Measurements from ENCODE around the gene VCPKMT.

VCPKMT gene

DNA sequence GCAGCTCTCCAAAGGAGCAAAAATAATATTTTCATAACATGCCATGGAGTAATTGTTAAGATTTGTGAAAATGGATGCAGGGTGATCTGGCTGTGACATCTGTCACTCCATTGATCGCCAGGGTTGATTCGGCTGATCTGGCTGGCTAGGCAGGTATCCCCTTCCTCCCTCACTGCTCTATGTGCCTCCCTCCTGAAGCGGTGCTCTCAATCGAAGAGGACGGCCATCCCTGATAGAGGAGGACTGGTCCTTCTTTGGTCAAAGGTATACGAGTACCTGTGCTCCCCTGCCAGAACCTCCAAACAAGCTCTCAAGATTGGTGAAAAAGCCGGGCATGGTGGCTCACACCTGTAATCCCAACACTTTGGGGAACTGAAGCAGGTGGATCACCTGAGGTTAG lies 47.9 kb downstream of the VCPKMT start:
- no CpG with 5 or more reads among the region's 7 CpGs for WGBS, 2 donors (ENCODE audit: extremely low coverage in 2 of 2, insufficient read length in 2 of 2, insufficient replicate concordance in 1 of 2)
- Histone ChIP-seq H3K9ac (ENCODE audit: low read depth, low read length, poor library complexity) (no peak overlapping the region), H2BK5ac (ENCODE audit: low read length) (no peak overlapping the region), H2BK15ac (ENCODE audit: low read length) (no peak overlapping the region), H4K8ac (ENCODE audit: low read depth, low read length) (no peak overlapping the region), H3K4ac (ENCODE audit: low read length) (no peak overlapping the region), H3K14ac (ENCODE audit: low read length) (no peak overlapping the region), H3K27ac (replicated peaks; ENCODE audit: low read length) (no peak overlapping the region), H2AK5ac (ENCODE audit: low read depth, low read length) (no peak overlapping the region), H3K79me1 (ENCODE audit: low read depth, low read length) (no peaks in the 10 kb centered on the region), H3K4me2 (ENCODE audit: insufficient read depth, low read length, poor library complexity, severe bottlenecking) (no peak overlapping the region), H3K36me3 (replicated peaks in 1 of 2; ENCODE audit: control insufficient read depth in 2 of 2, insufficient read depth in 2 of 2, low read length in 2 of 2) (no peaks in the 10 kb centered on the region), H4K91ac (ENCODE audit: low read depth, low read length, poor library complexity) (no peak overlapping the region), H2AFZ (ENCODE audit: low read length) (no peak overlapping the region), H2BK12ac (ENCODE audit: low read length) (no peak overlapping the region), H3K23ac (ENCODE audit: low read depth, low read length, poor library complexity) (no peak overlapping the region), H3K18ac (ENCODE audit: low read length) (no peak overlapping the region), H3K4me3 (ENCODE audit: low read length in 2 of 2) (no peak overlapping the region), H2BK120ac (ENCODE audit: low read depth, low read length) (no peak overlapping the region), H3K9me3 (replicated peaks in 1 of 2; ENCODE audit: control insufficient read depth in 2 of 2, insufficient read depth in 1 of 2, low read depth in 1 of 2, low read length in 2 of 2) (no peaks in the 10 kb centered on the region), H3K4me1 (ENCODE audit: control insufficient read depth in 2 of 2, insufficient read depth in 1 of 2, low read depth in 1 of 2, low read length in 2 of 2) (no peaks in the 10 kb centered on the region), H3K27me3 (ENCODE audit: control insufficient read depth in 3 of 3, insufficient read depth in 3 of 3, low read depth in 1 of 3, low read length in 3 of 3) (no peaks in the 10 kb centered on the region)
- no peak for DNase-seq (ENCODE audit: low spot score)

DNA sequence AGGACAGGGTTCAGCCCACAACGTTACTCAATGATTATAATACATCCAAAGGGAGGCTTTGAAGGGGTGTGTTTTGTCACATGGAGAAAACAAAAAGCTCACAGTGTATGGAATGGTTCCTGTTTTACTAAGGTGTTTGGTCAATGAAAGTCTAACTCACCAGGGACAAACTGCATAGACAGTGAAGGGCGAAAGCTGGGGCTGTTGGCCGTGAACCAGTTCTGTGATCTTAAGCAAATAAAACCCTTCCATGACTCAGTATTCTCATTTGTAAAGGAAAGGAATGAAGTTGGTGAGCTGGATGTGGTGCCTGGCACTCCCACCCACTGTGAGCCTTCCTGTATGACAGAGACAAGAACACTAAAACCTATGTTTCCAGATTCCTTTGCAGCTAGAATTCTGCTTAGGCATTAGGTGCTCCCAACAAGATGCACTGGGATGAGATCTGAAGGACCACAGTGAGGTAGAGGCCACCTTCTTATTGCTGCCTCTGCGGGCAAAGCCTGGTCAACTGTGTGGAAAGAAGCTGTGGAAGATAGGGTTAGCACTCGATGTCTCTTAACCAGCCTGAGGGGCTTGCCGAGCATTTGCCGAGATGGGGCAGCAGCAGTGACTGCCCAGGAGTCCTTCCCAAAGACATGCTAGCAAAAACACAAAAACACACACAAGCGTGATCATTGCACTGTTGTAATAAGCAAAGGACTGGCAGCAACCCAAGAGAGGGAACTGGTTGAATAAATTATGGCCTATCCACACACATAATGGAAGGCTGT lies 48.5 kb downstream of the VCPKMT start:
- Histone ChIP-seq H4K91ac (ENCODE audit: low read depth, low read length, poor library complexity) (no peak overlapping the region), H3K4me3 (ENCODE audit: low read length in 2 of 2) (no peak overlapping the region), H3K4me1 (ENCODE audit: control insufficient read depth in 2 of 2, insufficient read depth in 1 of 2, low read depth in 1 of 2, low read length in 2 of 2) (no peaks in the 10 kb centered on the region), H2BK5ac (ENCODE audit: low read length) (no peak overlapping the region), H3K79me1 (ENCODE audit: low read depth, low read length) (no peaks in the 10 kb centered on the region), H2BK15ac (ENCODE audit: low read length) (no peak overlapping the region), H3K9ac (ENCODE audit: low read depth, low read length, poor library complexity) (no peak overlapping the region), H3K4ac (ENCODE audit: low read length) (no peak overlapping the region), H2BK12ac (ENCODE audit: low read length) (no peak overlapping the region), H2AK5ac (ENCODE audit: low read depth, low read length) (no peak overlapping the region), H3K27ac (replicated peaks; ENCODE audit: low read length) (no peak overlapping the region), H3K18ac (ENCODE audit: low read length) (no peak overlapping the region), H3K9me3 (replicated peaks in 1 of 2; ENCODE audit: control insufficient read depth in 2 of 2, insufficient read depth in 1 of 2, low read depth in 1 of 2, low read length in 2 of 2) (no peaks in the 10 kb centered on the region), H2AFZ (ENCODE audit: low read length) (no peak overlapping the region), H3K23ac (ENCODE audit: low read depth, low read length, poor library complexity) (no peak overlapping the region), H3K36me3 (replicated peaks in 1 of 2; ENCODE audit: control insufficient read depth in 2 of 2, insufficient read depth in 2 of 2, low read length in 2 of 2) (no peaks in the 10 kb centered on the region), H3K27me3 (ENCODE audit: control insufficient read depth in 3 of 3, insufficient read depth in 3 of 3, low read depth in 1 of 3, low read length in 3 of 3) (no peaks in the 10 kb centered on the region), H3K14ac (ENCODE audit: low read length) (no peak overlapping the region), H3K4me2 (ENCODE audit: insufficient read depth, low read length, poor library complexity, severe bottlenecking) (no peak overlapping the region), H2BK120ac (ENCODE audit: low read depth, low read length) (no peak overlapping the region), H4K8ac (ENCODE audit: low read depth, low read length) (no peak overlapping the region)
- no CpG with 5 or more reads among the region's 8 CpGs for WGBS, 2 donors (ENCODE audit: extremely low coverage in 2 of 2, insufficient read length in 2 of 2, insufficient replicate concordance in 1 of 2)
- no peak for DNase-seq (ENCODE audit: low spot score)

GRCh38 chr14:50065583-50065982 lies 50.8 kb downstream of the VCPKMT start:
- H2BK12ac ChIP-seq (ENCODE audit: low read length), result no peak overlapping the region
- no peak overlapping the region for H4K8ac ChIP-seq (ENCODE audit: low read depth, low read length)
- H3K23ac ChIP-seq (ENCODE audit: low read depth, low read length, poor library complexity), result no peak overlapping the region
- H2BK5ac ChIP-seq (ENCODE audit: low read length), result no peak overlapping the region
- no peak overlapping the region for H3K18ac ChIP-seq (ENCODE audit: low read length)
- no peak overlapping the region for H3K4ac ChIP-seq (ENCODE audit: low read length)
- no CpG with 5 or more reads among the region's 3 CpGs for WGBS, 2 donors (ENCODE audit: extremely low coverage in 2 of 2, insufficient read length in 2 of 2, insufficient replicate concordance in 1 of 2)
- no peak overlapping the region for H3K9ac ChIP-seq (ENCODE audit: low read depth, low read length, poor library complexity)
- no peak overlapping the region for H3K14ac ChIP-seq (ENCODE audit: low read length)
- no peaks in the 10 kb centered on the region for H3K27me3 ChIP-seq (ENCODE audit: control insufficient read depth in 3 of 3, insufficient read depth in 3 of 3, low read depth in 1 of 3, low read length in 3 of 3)
- no peak overlapping the region for H2AK5ac ChIP-seq (ENCODE audit: low read depth, low read length)
- no peak for DNase-seq (ENCODE audit: low spot score)
- H3K36me3 ChIP-seq (replicated peaks in 1 of 2; ENCODE audit: control insufficient read depth in 2 of 2, insufficient read depth in 2 of 2, low read length in 2 of 2), result no peaks in the 10 kb centered on the region
- H2BK15ac ChIP-seq (ENCODE audit: low read length), result no peak overlapping the region
- H3K4me1 ChIP-seq (ENCODE audit: control insufficient read depth in 2 of 2, insufficient read depth in 1 of 2, low read depth in 1 of 2, low read length in 2 of 2), result peaks cover 7 to 11% of the 10 kb centered on the region in 2 donors
- H4K91ac ChIP-seq (ENCODE audit: low read depth, low read length, poor library complexity), result no peak overlapping the region
- H3K9me3 ChIP-seq (replicated peaks in 1 of 2; ENCODE audit: control insufficient read depth in 2 of 2, insufficient read depth in 1 of 2, low read depth in 1 of 2, low read length in 2 of 2), result no peaks in the 10 kb centered on the region
- H3K27ac ChIP-seq (replicated peaks; ENCODE audit: low read length), result no peak overlapping the region
- no peak overlapping the region for H2BK120ac ChIP-seq (ENCODE audit: low read depth, low read length)
- no peak overlapping the region for H3K4me2 ChIP-seq (ENCODE audit: insufficient read depth, low read length, poor library complexity, severe bottlenecking)
- H3K4me3 ChIP-seq (ENCODE audit: low read length in 2 of 2), result no peak overlapping the region
- H2AFZ ChIP-seq (ENCODE audit: low read length), result no peak overlapping the region
- H3K79me1 ChIP-seq (ENCODE audit: low read depth, low read length), result no peaks in the 10 kb centered on the region

GRCh38 chr14:50064993-50065392 lies 51.4 kb downstream of the VCPKMT start:
- DNase-seq (ENCODE audit: low spot score), result no peak
- Histone ChIP-seq H3K4me2 (ENCODE audit: insufficient read depth, low read length, poor library complexity, severe bottlenecking) (no peak overlapping the region), H3K9me3 (replicated peaks in 1 of 2; ENCODE audit: control insufficient read depth in 2 of 2, insufficient read depth in 1 of 2, low read depth in 1 of 2, low read length in 2 of 2) (no peaks in the 10 kb centered on the region), H2BK12ac (ENCODE audit: low read length) (no peak overlapping the region), H2BK5ac (ENCODE audit: low read length) (no peak overlapping the region), H3K9ac (ENCODE audit: low read depth, low read length, poor library complexity) (no peak overlapping the region), H4K8ac (ENCODE audit: low read depth, low read length) (no peak overlapping the region), H3K14ac (ENCODE audit: low read length) (no peak overlapping the region), H2BK15ac (ENCODE audit: low read length) (no peak overlapping the region), H3K79me1 (ENCODE audit: low read depth, low read length) (no peaks in the 10 kb centered on the region), H3K4me3 (ENCODE audit: low read length in 2 of 2) (no peak overlapping the region), H3K27ac (replicated peaks; ENCODE audit: low read length) (no peak overlapping the region), H3K27me3 (ENCODE audit: control insufficient read depth in 3 of 3, insufficient read depth in 3 of 3, low read depth in 1 of 3, low read length in 3 of 3) (no peaks in the 10 kb centered on the region), H2AFZ (ENCODE audit: low read length) (no peak overlapping the region), H3K23ac (ENCODE audit: low read depth, low read length, poor library complexity) (no peak overlapping the region), H3K36me3 (replicated peaks in 1 of 2; ENCODE audit: control insufficient read depth in 2 of 2, insufficient read depth in 2 of 2, low read length in 2 of 2) (no peaks in the 10 kb centered on the region), H2AK5ac (ENCODE audit: low read depth, low read length) (no peak overlapping the region), H3K4ac (ENCODE audit: low read length) (no peak overlapping the region), H4K91ac (ENCODE audit: low read depth, low read length, poor library complexity) (no peak overlapping the region), H3K18ac (ENCODE audit: low read length) (no peak overlapping the region), H2BK120ac (ENCODE audit: low read depth, low read length) (no peak overlapping the region), H3K4me1 (ENCODE audit: control insufficient read depth in 2 of 2, insufficient read depth in 1 of 2, low read depth in 1 of 2, low read length in 2 of 2) (peaks cover 7 to 11% of the 10 kb centered on the region in 2 donors)
- no CpG with 5 or more reads among the region's 4 CpGs for WGBS, 2 donors (ENCODE audit: extremely low coverage in 2 of 2, insufficient read length in 2 of 2, insufficient replicate concordance in 1 of 2)
